Measurements from ENCODE around the gene GUCY1A2. TPM values are rescaled to one million over a fixed set of nuclear protein-coding genes. Genes with fewer than 3 reads are reported as not detected.

Gene GUCY1A2
- total RNA-seq, 1 experiment from 2014 or later: 0.10 TPM

DNA sequence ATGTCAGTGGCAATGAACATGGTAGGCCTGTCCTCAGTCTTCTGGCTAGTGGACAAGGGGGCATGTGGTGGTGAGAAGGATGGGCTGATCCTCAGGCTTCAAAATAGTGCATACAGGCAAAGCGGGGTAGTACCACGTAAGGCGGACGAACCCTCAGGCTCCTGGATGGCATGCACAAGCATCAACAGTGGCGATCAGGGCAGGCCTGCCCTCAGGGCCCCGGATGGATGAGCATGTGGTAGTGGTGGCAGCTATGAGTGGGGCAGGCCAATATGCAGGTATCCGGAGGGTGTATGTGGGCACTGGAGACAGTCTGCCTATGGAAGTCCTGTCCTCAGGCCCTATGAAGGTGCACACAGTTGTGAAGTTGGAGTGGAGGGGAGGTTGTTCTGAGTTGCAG lies 163.8 kb downstream of the GUCY1A2 start:
- DNase-seq (ENCODE audit: low read depth, low spot score): no peak
- intact Hi-C loops (cut with micrococcal nuclease): no loop called here
- ChIA-PET CTCF (no interaction called here), RAD21 (ENCODE audit: low non-redundant PET in 1 of 2, low total read pairs in 2 of 2, uncharacterized antibody in 2 of 2, unreplicated experiment in 2 of 2) (no interaction called here), POLR2A (no interaction called here)
- ATAC-seq: no peak
- Histone ChIP-seq H3K27me3 (ENCODE audit: insufficient read depth, low read length) (no peaks in the 10 kb centered on the region), H3K9me2 (ENCODE audit: insufficient read depth) (no peaks in the 10 kb centered on the region), H3K79me2 (ENCODE audit: insufficient read depth, low read length) (no peaks in the 10 kb centered on the region), H2AFZ (ENCODE audit: low read depth, low read length, poor library complexity, severe bottlenecking) (no peak overlapping the region), H3K9ac (ENCODE audit: low read length) (no peak overlapping the region), H3K4me3 (replicated peaks in 1 of 2; ENCODE audit: low read depth in 1 of 2, low read length in 2 of 2) (no peak overlapping the region), H3K4me2 (ENCODE audit: low read length) (no peak overlapping the region), H3K9me3 (ENCODE audit: control insufficient read depth in 1 of 2, insufficient read depth in 1 of 2, low read depth in 1 of 2, low read length in 2 of 2) (no peaks in the 10 kb centered on the region), H4K20me1 (ENCODE audit: insufficient read depth) (no peaks in the 10 kb centered on the region), H3K27ac (ENCODE audit: low read depth, low read length) (no peak overlapping the region), H3K36me3 (ENCODE audit: control insufficient read depth in 1 of 2, insufficient read depth in 2 of 2, low read length in 2 of 2) (no peaks in the 10 kb centered on the region), H3K4me1 (ENCODE audit: control insufficient read depth in 1 of 2, insufficient read depth in 2 of 2, low read length in 2 of 2) (no peaks in the 10 kb centered on the region)
- TF ChIP-seq SP1 (IDR thresholded peaks at IDR 0.05; ENCODE audit: low read depth): no peak
- no peak for TF ChIP-seq RAD21 (IDR thresholded peaks at IDR 0.05; ENCODE audit: low read depth)
- no peak for TF ChIP-seq ZFX (IDR thresholded peaks at IDR 0.05)
- no peak for TF ChIP-seq CBX3 (IDR thresholded peaks at IDR 0.05; ENCODE audit: low read depth)
- TF ChIP-seq, protein P1, sequence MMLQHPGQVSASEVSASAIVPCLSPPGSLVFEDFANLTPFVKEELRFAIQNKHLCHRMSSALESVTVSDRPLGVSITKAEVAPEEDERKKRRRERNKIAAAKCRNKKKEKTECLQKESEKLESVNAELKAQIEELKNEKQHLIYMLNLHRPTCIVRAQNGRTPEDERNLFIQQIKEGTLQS (IDR thresholded peaks at IDR 0.05): no peak
- no peak for TF ChIP-seq TCF7L2 (IDR thresholded peaks at IDR 0.05; ENCODE audit: borderline replicate concordance, extremely low read depth, insufficient read depth, insufficient read length)
- no peak for TF ChIP-seq YY1 (IDR thresholded peaks at IDR 0.05; ENCODE audit: extremely low read depth, insufficient replicate concordance, low read depth, low read length)
- no peak for TF ChIP-seq ELF1 (IDR thresholded peaks at IDR 0.05; ENCODE audit: borderline replicate concordance, low read depth)
- TF ChIP-seq EGR1 (IDR thresholded peaks at IDR 0.05; ENCODE audit: low read depth): no peak
- TF ChIP-seq EZH2phosphoT487 (IDR thresholded peaks at IDR 0.05; ENCODE audit: borderline replicate concordance): no peak
- no TSS peak for BruUV-seq (replicated peaks)

DNA sequence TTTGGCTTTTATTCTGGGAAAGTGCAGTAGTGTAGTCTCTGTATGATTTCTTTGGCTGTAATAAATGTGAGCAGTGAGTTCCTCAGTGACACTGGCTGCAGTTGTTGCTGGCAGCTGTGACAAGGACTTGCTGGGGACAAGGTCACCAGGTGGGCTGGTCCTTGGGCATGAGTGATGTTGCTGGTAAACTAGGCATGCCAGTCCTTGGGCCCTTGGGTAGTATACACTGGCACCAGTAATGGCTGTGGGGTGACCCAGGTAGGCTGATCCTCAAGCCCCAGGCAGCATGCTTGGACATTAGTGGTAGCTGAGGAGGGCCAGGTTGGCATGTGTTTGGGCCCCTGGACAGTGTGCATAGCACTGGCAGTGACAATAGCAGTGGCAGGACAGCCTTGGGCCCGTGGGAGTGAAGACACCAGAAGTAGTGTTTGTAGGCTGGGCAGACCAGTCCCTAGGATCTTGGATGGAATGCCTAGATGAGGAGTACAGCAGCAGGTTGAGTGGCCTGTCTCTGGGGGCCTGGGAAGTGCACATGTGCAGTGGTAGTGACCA lies 164.3 kb downstream of the GUCY1A2 start:
- BruUV-seq (replicated peaks): no TSS peak
- CTCF ChIA-PET: no interaction called here
- no peaks in the 10 kb centered on the region for H3K9me2 ChIP-seq (ENCODE audit: insufficient read depth)

More for the DNA sequence above, 164.3 kb downstream of the GUCY1A2 start:
- no peaks in the 10 kb centered on the region for H3K79me2 ChIP-seq (ENCODE audit: insufficient read depth, low read length)
- intact Hi-C loops (cut with micrococcal nuclease): no loop called here
- no peak overlapping the region for H3K27ac ChIP-seq (ENCODE audit: low read depth, low read length)
- ATAC-seq (no peak), DNase-seq (ENCODE audit: low read depth, low spot score) (no peak)
- TF ChIP-seq, protein P2, sequence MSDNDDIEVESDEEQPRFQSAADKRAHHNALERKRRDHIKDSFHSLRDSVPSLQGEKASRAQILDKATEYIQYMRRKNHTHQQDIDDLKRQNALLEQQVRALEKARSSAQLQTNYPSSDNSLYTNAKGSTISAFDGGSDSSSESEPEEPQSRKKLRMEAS (IDR thresholded peaks at IDR 0.05): no peak
- TF ChIP-seq SIN3A (IDR thresholded peaks at IDR 0.05; ENCODE audit: low read depth) (no peak), FOSL1 (IDR thresholded peaks at IDR 0.05; ENCODE audit: low read depth) (no peak), TCF7L2 (IDR thresholded peaks at IDR 0.05; ENCODE audit: borderline replicate concordance, extremely low read depth, insufficient read depth, insufficient read length) (no peak), POLR2AphosphoS5 (IDR thresholded peaks at IDR 0.05; ENCODE audit: low read depth, low read length) (no peak), SRF (IDR thresholded peaks at IDR 0.05; ENCODE audit: low read depth) (no peak), EZH2 (IDR thresholded peaks at IDR 0.05) (no peak), POLR2A (IDR thresholded peaks at IDR 0.05; ENCODE audit: borderline replicate concordance, extremely low read depth, insufficient read depth, insufficient read length) (no peak), EZH2phosphoT487 (IDR thresholded peaks at IDR 0.05; ENCODE audit: borderline replicate concordance) (no peak), CEBPB (IDR thresholded peaks at IDR 0.05; ENCODE audit: low read depth) (no peak), YY1 (IDR thresholded peaks at IDR 0.05; ENCODE audit: extremely low read depth, insufficient replicate concordance, low read depth, low read length) (no peak), ZFX (IDR thresholded peaks at IDR 0.05) (no peak), ZNF274 (IDR thresholded peaks at IDR 0.05; ENCODE audit: low read depth, low read length) (no peak)
- TF ChIP-seq, protein P1 (IDR thresholded peaks at IDR 0.05): no peak
- TF ChIP-seq, protein P3, sequence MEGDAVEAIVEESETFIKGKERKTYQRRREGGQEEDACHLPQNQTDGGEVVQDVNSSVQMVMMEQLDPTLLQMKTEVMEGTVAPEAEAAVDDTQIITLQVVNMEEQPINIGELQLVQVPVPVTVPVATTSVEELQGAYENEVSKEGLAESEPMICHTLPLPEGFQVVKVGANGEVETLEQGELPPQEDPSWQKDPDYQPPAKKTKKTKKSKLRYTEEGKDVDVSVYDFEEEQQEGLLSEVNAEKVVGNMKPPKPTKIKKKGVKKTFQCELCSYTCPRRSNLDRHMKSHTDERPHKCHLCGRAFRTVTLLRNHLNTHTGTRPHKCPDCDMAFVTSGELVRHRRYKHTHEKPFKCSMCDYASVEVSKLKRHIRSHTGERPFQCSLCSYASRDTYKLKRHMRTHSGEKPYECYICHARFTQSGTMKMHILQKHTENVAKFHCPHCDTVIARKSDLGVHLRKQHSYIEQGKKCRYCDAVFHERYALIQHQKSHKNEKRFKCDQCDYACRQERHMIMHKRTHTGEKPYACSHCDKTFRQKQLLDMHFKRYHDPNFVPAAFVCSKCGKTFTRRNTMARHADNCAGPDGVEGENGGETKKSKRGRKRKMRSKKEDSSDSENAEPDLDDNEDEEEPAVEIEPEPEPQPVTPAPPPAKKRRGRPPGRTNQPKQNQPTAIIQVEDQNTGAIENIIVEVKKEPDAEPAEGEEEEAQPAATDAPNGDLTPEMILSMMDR (IDR thresholded peaks at IDR 0.05 in 2 of 3, conservative IDR thresholded peaks at IDR 0.05 in 1 of 3; ENCODE audit: borderline replicate concordance in 1 of 3, insufficient read depth in 1 of 3, low read depth in 2 of 3, low read length in 2 of 3): no peak
- H3K4me2 ChIP-seq (ENCODE audit: low read length): no peak overlapping the region
- no peak overlapping the region for H3K9ac ChIP-seq (ENCODE audit: low read length)
- no peak overlapping the region for H2AFZ ChIP-seq (ENCODE audit: low read depth, low read length, poor library complexity, severe bottlenecking)
- ChIA-PET POLR2A (no interaction called here), RAD21 (ENCODE audit: low non-redundant PET in 1 of 2, low total read pairs in 2 of 2, uncharacterized antibody in 2 of 2, unreplicated experiment in 2 of 2) (no interaction called here)
- no peaks in the 10 kb centered on the region for H3K4me1 ChIP-seq (ENCODE audit: control insufficient read depth in 1 of 2, insufficient read depth in 2 of 2, low read length in 2 of 2)
- H4K20me1 ChIP-seq (ENCODE audit: insufficient read depth): no peaks in the 10 kb centered on the region
- no peak overlapping the region for H3K4me3 ChIP-seq (replicated peaks in 1 of 2; ENCODE audit: low read depth in 1 of 2, low read length in 2 of 2)
- H3K9me3 ChIP-seq (ENCODE audit: control insufficient read depth in 1 of 2, insufficient read depth in 1 of 2, low read depth in 1 of 2, low read length in 2 of 2): no peaks in the 10 kb centered on the region
- no peaks in the 10 kb centered on the region for H3K27me3 ChIP-seq (ENCODE audit: insufficient read depth, low read length)
- no peaks in the 10 kb centered on the region for H3K36me3 ChIP-seq (ENCODE audit: control insufficient read depth in 1 of 2, insufficient read depth in 2 of 2, low read length in 2 of 2)
